A673 (cell line): ENCODE results near the gene ZMIZ2. TPM values are rescaled to one million over a fixed set of nuclear protein-coding genes. Genes with fewer than 3 reads are reported as not detected.
"Not testable (repeated sequence)": the region's sequence is repeated elsewhere in the genome, so short reads cannot be mapped to it uniquely, and the experiment has no call there.

Source experiments
- BruUV-seq: library from RNA; stranded (reverse); fragments of 400-500 nt; replicated peaks from 2 replicates; lab custom pipeline; 2021; lab: Mats Ljungman, UMichigan
- CTCF ChIA-PET: fragments of 300-600 bp; sonication (Branson Sonifier 250); formaldehyde crosslinking; loops from one replicate; lab custom pipeline; 2022; ENCODE audit warnings: antibody characterized with exemption; lab: Charles Lee
- POLR2A ChIA-PET: fragments of 300-600 bp; sonication (Branson Sonifier 250); formaldehyde crosslinking; loops from one replicate; lab custom pipeline; 2022; ENCODE audit warnings: antibody characterized with exemption; ENCODE audit not compliant: low non-redundant PET; lab: Charles Lee
- DNase-seq: peaks from one replicate; pipeline ENCODE4 v3.0.0-alpha.2; 2015; ENCODE audit warnings: low spot score
- H3K27ac ChIP-seq: fragments of 200-600 bp; sonication (generic); 2 replicates; pipeline ENCODE4 v1.5.1; 2016; ENCODE audit warnings: mixed run types, low read depth, mild to moderate bottlenecking, mixed read lengths, antibody characterized with exemption, low read length; ENCODE audit not compliant: poor library complexity, severe bottlenecking
- H3K27me3 ChIP-seq: fragments of 200-600 bp; sonication (generic); replicated peaks from 2 replicates; pipeline ENCODE4 v1.6.1; 2017; ENCODE audit warnings: mixed run types, low read depth, mild to moderate bottlenecking, mixed read lengths, antibody characterized with exemption, low read length; ENCODE audit not compliant: insufficient read depth, poor library complexity
- H3K36me3 ChIP-seq: fragments of 200-600 bp; sonication (generic); 2 replicates; pipeline ENCODE4 v1.6.1; 2016; ENCODE audit warnings: mixed run types, mild to moderate bottlenecking, mixed read lengths, antibody characterized with exemption, low read length; ENCODE audit not compliant: insufficient read depth, poor library complexity, severe bottlenecking
- H3K4me1 ChIP-seq: fragments of 200-600 bp; sonication (generic); 2 replicates; pipeline ENCODE4 v1.6.1; 2017; ENCODE audit warnings: mixed run types, mild to moderate bottlenecking, mixed read lengths, antibody characterized with exemption, low read length; ENCODE audit not compliant: insufficient read depth, poor library complexity, severe bottlenecking
- H3K4me3 ChIP-seq: fragments of 200-600 bp; sonication (generic); 2 replicates; pipeline ENCODE4 v1.5.1; 2016; ENCODE audit warnings: low read depth, mixed run types, mild to moderate bottlenecking, mixed read lengths, low read length; ENCODE audit not compliant: poor library complexity, severe bottlenecking
- H3K9me3 ChIP-seq: fragments of 200-600 bp; sonication (generic); 2 replicates; pipeline ENCODE4 v1.6.1; 2016; ENCODE audit warnings: mixed run types, low read depth, mild to moderate bottlenecking, mixed read lengths, antibody characterized with exemption, low read length; ENCODE audit not compliant: poor library complexity, severe bottlenecking
- EZH2 ChIP-seq: fragments of 200-600 bp; sonication (generic); IDR thresholded peaks from 2 replicates; pipeline ENCODE4 v1.6.1; 2017; ENCODE audit warnings: borderline replicate concordance, low read depth, mild to moderate bottlenecking, mixed read lengths, antibody characterized with exemption, low read length; ENCODE audit not compliant: poor library complexity, severe bottlenecking
- intact Hi-C: fragments of 100-400 bp; cut with micrococcal nuclease; formaldehyde crosslinking; loops from one replicate; pipeline ENCODE4 v1.10.0; 2022; ENCODE audit not compliant: unreplicated experiment
- total RNA-seq: library from RNA; stranded (reverse); gene quantifications from 2 replicates; pipeline ENCODE4 v1.2.3, GENCODE V29; 2021
- TF ChIP-seq, protein P1 (sequence below): fragments of 300-800, 200-600 bp; sonication (generic); conservative IDR thresholded peaks from 2 replicates; pipeline ENCODE4 v1.5.1; 2017; ENCODE audit warnings: low read depth, mild to moderate bottlenecking, antibody characterized with exemption, low read length, moderate library complexity, mixed read lengths

The ZMIZ2 gene
- total RNA-seq, 1 experiment from 2014 or later = 114 TPM

DNA sequence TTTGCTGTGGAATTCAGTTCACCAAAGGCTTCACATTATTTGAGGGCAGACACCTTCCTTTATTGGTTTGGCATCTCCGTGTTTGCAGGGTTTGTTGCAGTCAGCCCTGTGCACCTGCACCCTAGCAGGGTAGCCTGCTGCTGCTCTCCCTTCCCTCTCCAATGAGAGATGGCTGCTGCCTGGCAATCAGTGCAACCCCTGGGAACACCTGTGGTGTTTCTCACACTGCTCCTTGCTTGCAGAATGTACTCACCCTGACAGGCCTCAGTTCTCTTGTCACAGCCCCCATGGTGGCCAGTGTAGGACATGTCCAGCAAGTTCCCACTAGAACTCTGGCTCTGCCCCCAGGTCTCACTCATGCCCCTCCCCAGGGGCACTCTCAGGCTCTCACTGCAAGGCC, 35.7 kb downstream of the ZMIZ2 start:
- Histone ChIP-seq H3K4me3 (no peak overlapping the region), H3K27ac (no peak overlapping the region), H3K4me1 (no peaks in the 10 kb centered on the region), H3K9me3 (no peaks in the 10 kb centered on the region), H3K36me3 (no peaks in the 10 kb centered on the region), H3K27me3 (no peaks in the 10 kb centered on the region)
- DNase-seq = no peak
- CTCF ChIA-PET = no interaction called here
- no TSS peak for BruUV-seq
- POLR2A ChIA-PET = no interaction called here
- intact Hi-C loops = no loop called here
- TF ChIP-seq, protein P1, sequence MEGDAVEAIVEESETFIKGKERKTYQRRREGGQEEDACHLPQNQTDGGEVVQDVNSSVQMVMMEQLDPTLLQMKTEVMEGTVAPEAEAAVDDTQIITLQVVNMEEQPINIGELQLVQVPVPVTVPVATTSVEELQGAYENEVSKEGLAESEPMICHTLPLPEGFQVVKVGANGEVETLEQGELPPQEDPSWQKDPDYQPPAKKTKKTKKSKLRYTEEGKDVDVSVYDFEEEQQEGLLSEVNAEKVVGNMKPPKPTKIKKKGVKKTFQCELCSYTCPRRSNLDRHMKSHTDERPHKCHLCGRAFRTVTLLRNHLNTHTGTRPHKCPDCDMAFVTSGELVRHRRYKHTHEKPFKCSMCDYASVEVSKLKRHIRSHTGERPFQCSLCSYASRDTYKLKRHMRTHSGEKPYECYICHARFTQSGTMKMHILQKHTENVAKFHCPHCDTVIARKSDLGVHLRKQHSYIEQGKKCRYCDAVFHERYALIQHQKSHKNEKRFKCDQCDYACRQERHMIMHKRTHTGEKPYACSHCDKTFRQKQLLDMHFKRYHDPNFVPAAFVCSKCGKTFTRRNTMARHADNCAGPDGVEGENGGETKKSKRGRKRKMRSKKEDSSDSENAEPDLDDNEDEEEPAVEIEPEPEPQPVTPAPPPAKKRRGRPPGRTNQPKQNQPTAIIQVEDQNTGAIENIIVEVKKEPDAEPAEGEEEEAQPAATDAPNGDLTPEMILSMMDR = no peak
- no peak for TF ChIP-seq EZH2

DNA sequence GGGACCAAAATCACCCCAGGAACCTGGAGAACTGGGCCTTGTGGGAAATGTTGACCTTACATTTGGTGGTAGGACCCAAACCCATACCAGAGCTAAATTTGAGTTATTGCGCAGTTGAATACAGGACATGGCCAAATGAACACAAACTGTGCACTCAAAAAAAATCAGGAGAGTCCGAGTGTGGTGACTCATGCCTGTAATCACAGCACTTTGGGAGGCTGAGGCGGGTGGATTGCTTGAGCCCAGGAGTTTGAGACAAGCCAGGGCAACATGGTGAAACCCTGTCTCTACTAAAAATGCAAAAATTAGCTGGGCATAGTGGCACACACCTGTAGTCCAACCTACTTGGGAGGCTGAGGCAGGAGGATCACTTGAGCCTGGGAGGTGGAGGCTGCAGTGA, 36.6 kb downstream of the ZMIZ2 start:
- BruUV-seq, CTCF ChIA-PET, intact Hi-C loops, H3K4me1 ChIP-seq, H3K27ac ChIP-seq, DNase-seq, H3K9me3 ChIP-seq, H3K4me3 ChIP-seq, H3K36me3 ChIP-seq, H3K27me3 ChIP-seq: not testable (repeated sequence)
- POLR2A ChIA-PET = interaction anchor here (0.7 kb wide), 1 partner anchor 12 kb away, joined by 3 read pairs; no protein-coding TSS in a partner anchor

DNA sequence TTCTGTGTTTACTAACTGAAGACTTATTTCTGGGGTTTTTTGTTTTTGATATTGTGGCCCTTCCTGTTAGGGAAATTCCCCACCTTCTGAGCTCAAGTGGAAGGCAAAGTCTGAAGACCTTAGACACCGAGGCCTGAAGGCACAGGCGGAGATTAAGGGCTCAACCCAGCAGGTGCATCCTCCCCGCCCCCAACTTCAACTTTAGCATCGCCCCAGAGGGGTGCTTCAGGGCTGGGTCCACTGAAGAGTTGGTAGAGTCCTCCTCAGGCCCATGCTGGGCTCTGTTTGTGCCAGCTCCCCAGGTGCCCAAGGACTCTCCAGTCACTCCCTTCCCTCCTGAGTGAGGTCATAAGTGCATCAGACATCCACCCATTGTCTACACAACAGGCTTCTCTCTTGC, 38.4 kb downstream of the ZMIZ2 start:
- BruUV-seq = no TSS peak
- intact Hi-C loops = no loop called here
- H3K4me1 ChIP-seq = no peaks in the 10 kb centered on the region
- CTCF ChIA-PET = no interaction called here
- H3K4me3 ChIP-seq = no peak overlapping the region
- no peaks in the 10 kb centered on the region for H3K9me3 ChIP-seq
- H3K27me3 ChIP-seq = no peaks in the 10 kb centered on the region
- H3K27ac ChIP-seq = no peak overlapping the region
- POLR2A ChIA-PET = no interaction called here
- no peak for DNase-seq
- H3K36me3 ChIP-seq = no peaks in the 10 kb centered on the region
- TF ChIP-seq, protein P1 = no peak
- no peak for TF ChIP-seq EZH2

DNA sequence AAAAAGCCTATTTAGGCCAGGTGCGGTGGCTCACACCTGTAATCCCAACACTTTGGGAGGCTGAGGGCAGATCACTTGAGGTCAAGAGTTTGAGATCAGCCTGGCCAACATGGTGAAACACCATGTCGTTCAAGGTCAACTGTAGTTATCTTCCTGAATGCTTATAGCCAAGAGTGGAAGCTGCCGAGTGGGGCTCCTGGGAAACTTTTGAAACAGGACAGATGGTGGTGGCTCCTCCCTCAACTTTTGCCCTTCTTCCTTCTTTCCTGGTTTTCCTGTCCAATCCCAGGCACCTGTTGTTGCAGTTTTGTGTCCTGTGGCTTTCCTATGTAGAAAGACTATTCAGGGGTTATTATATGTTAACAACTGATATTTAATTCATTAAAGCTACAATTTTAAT, 39.1 kb downstream of the ZMIZ2 start:
- no peaks in the 10 kb centered on the region for H3K36me3 ChIP-seq
- no peak overlapping the region for H3K4me3 ChIP-seq
- DNase-seq = no peak
- H3K27ac ChIP-seq = no peak overlapping the region
- TF ChIP-seq EZH2 = no peak
- TF ChIP-seq, protein P1 = no peak
- no peaks in the 10 kb centered on the region for H3K4me1 ChIP-seq
- no TSS peak for BruUV-seq
- ChIA-PET CTCF (no interaction called here), POLR2A (no interaction called here)
- H3K9me3 ChIP-seq = no peaks in the 10 kb centered on the region
- intact Hi-C loops = no loop called here
- H3K27me3 ChIP-seq = no peaks in the 10 kb centered on the region
